HepG2 (cell line): ENCODE measurements around the gene RBSN. TPM values are rescaled to one million over a fixed set of nuclear protein-coding genes. Genes with fewer than 3 reads are reported as not detected.

ENCODE experiments used
- ARHGAP35 ChIP-seq: sonication (generic); formaldehyde crosslinking; IDR thresholded peaks from 2 replicates; pipeline ENCODE4 v1.9.0; 2022; ENCODE audit warnings: mild to moderate bottlenecking, inconsistent platforms, moderate library complexity, missing genetic modification reagents, borderline replicate concordance
- ATF7-NPFF ChIP-seq: sonication (generic); formaldehyde crosslinking; IDR thresholded peaks from 2 replicates; pipeline ENCODE4 v1.8.1; 2023; ENCODE audit warnings: mild to moderate bottlenecking, low read depth, missing genetic modification reagents, moderate library complexity
- EZH2 ChIP-seq: conservative IDR thresholded peaks from 2 replicates; pipeline ENCODE4 v1.6.1; 2012; ENCODE audit warnings: mild to moderate bottlenecking, low read depth, low read length, moderate library complexity
- FOSL1 ChIP-seq: sonication (generic); formaldehyde crosslinking; IDR thresholded peaks from 2 replicates; pipeline ENCODE4 v1.9.0; 2021; ENCODE audit warnings: missing genetic modification reagents, borderline replicate concordance
- GLI4 ChIP-seq: sonication (generic); formaldehyde crosslinking; IDR thresholded peaks from 2 replicates; pipeline ENCODE4 v1.5.1; 2020; ENCODE audit warnings: missing genetic modification reagents, mild to moderate bottlenecking, moderate library complexity, borderline replicate concordance
- GRHL1 ChIP-seq: sonication (generic); formaldehyde crosslinking; conservative IDR thresholded peaks from 2 replicates; pipeline ENCODE4 v1.8.0; 2022; ENCODE audit warnings: missing genetic modification reagents
- HDAC6 ChIP-seq: fragments of 200-600 bp; sonication (generic); IDR thresholded peaks from 2 replicates; pipeline ENCODE4 v1.7.0; 2017; ENCODE audit warnings: mild to moderate bottlenecking, antibody characterized with exemption, low read length, low read depth
- NKX3-1 ChIP-seq: sonication (generic); formaldehyde crosslinking; IDR thresholded peaks from 2 replicates; pipeline ENCODE4 v1.5.0; 2020; ENCODE audit warnings: missing genetic modification reagents
- PBX3 ChIP-seq: sonication (generic); formaldehyde crosslinking; IDR thresholded peaks from 2 replicates; pipeline ENCODE4 v1.8.1; 2023; ENCODE audit warnings: missing genetic modification reagents, inconsistent platforms, borderline replicate concordance
- RBFOX2 ChIP-seq: fragments of 200-400 bp; formaldehyde crosslinking; IDR thresholded peaks from 2 replicates; pipeline ENCODE4 v1.6.1; 2017; ENCODE audit warnings: low read depth, mild to moderate bottlenecking, low read length
- RFXAP ChIP-seq: sonication (generic); formaldehyde crosslinking; IDR thresholded peaks from 2 replicates; pipeline ENCODE4 v1.4.0; 2020; ENCODE audit warnings: missing genetic modification reagents, borderline replicate concordance
- SNAPC2 ChIP-seq: sonication (generic); formaldehyde crosslinking; IDR thresholded peaks from 2 replicates; pipeline ENCODE4 v1.8.1; 2022; ENCODE audit warnings: mild to moderate bottlenecking, missing genetic modification reagents
- SOX6 ChIP-seq, 2 experiments: fragments of 450-650 bp in 1 of 2; sonication (generic) in 1 of 2; formaldehyde crosslinking in 1 of 2; IDR thresholded peaks; 2 replicates each; pipeline versions ENCODE4 v1.4.0 to v1.6.1; 2017 to 2020; ENCODE audit warnings: antibody characterized with exemption in 1 of 2, mild to moderate bottlenecking in 1 of 2, missing genetic modification reagents in 1 of 2
- TBP ChIP-seq: sonication (generic); formaldehyde crosslinking; IDR thresholded peaks from 2 replicates; pipeline ENCODE4 v1.5.0; 2020; ENCODE audit warnings: missing genetic modification reagents
- TCF7L2 ChIP-seq: IDR thresholded peaks from 2 replicates; pipeline ENCODE4 v1.6.1; 2011; ENCODE audit warnings: mild to moderate bottlenecking, low read depth, low read length, moderate library complexity
- TOE1 ChIP-seq: sonication (generic); formaldehyde crosslinking; IDR thresholded peaks from 2 replicates; pipeline ENCODE4 v1.4.0; 2020; ENCODE audit warnings: mild to moderate bottlenecking, missing genetic modification reagents
- ZNF343 ChIP-seq: sonication (generic); formaldehyde crosslinking; IDR thresholded peaks from 2 replicates; pipeline ENCODE4 v1.4.0; 2020; ENCODE audit warnings: mild to moderate bottlenecking, missing genetic modification reagents
- ZNF552 ChIP-seq: sonication (generic); formaldehyde crosslinking; IDR thresholded peaks from 2 replicates; pipeline ENCODE4 v1.9.0; 2022; ENCODE audit warnings: missing genetic modification reagents, mild to moderate bottlenecking, borderline replicate concordance
- ZNF589 ChIP-seq: sonication (generic); formaldehyde crosslinking; conservative IDR thresholded peaks from 2 replicates; pipeline ENCODE4 v1.8.0; 2022; ENCODE audit warnings: mild to moderate bottlenecking, moderate library complexity, missing genetic modification reagents
- ZNF800 ChIP-seq: sonication (generic); formaldehyde crosslinking; IDR thresholded peaks from 2 replicates; pipeline ENCODE4 v1.4.0; 2020; ENCODE audit warnings: missing genetic modification reagents
- ZXDC ChIP-seq: sonication (generic); formaldehyde crosslinking; IDR thresholded peaks from 2 replicates; pipeline ENCODE4 v1.5.0; 2020; ENCODE audit warnings: mild to moderate bottlenecking, missing genetic modification reagents
- polyA plus RNA-seq, 8 experiments: library from polyadenylated mRNA; depleted of rRNA in 3 of 8; stranded (reverse) in 7 of 8; unstranded in 1 of 8; fragments of >200 nt; fragmentation: Illumina TruSeq in 4 of 8; extraction: Trizol in 4 of 8; gene quantifications; 2 replicates each; pipeline versions ENCODE4 v1.2.1 to v1.2.3, GENCODE V29; 2011 to 2016; ENCODE audit warnings: low read depth in 4 of 8, missing spikeins in 1 of 8, mixed read lengths in 1 of 8; ENCODE audit not compliant: insufficient read depth in 1 of 8
- total RNA-seq, 5 experiments: library from RNA; depleted of rRNA; stranded (reverse); fragments of >200 nt; fragmentation: Illumina TruSeq; extraction: Trizol; gene quantifications; 2 replicates each; pipeline ENCODE4 v1.2.3, GENCODE V29; 2016; ENCODE audit warnings: low read depth in 1 of 5

RBSN gene
- total and polyA plus RNA-seq, 2 of the 13 experiments (the other 11 are each of a cell fraction or from before 2014, with no cell fraction given): 7.9 to 11.8 TPM

- TF ChIP-seq GRHL1 (CRISPR knock-in tag) (no peak), ARHGAP35 (peak; percentile 85; the same call in 1 of the 2 replicates), ZNF552 (CRISPR knock-in tag) (peak; percentile 77; the same call in 1 of the 2 replicates), GLI4 (no peak), SOX6 (IDR thresholded peaks at IDR 0.05) (no peak), SOX6 (CRISPR knock-in tag; IDR thresholded peaks at IDR 0.05) (peak; percentile 50; the same call in 1 of the 2 replicates), SNAPC2 (CRISPR knock-in tag) (no peak), ATF7-NPFF (peak; percentile 82), RBFOX2 (peak; percentile 97), ZXDC (0 out of 2 replicates have a peak, but pooled peaks have one; percentile 33), PBX3 (CRISPR knock-in tag) (0 out of 2 replicates have a peak, but pooled peaks have one; percentile 34), FOSL1 (no peak), ZNF589 (peak; percentile 89; the same call in 1 of the 2 replicates), ZNF343 (CRISPR knock-in tag) (peak; percentile 54; the same call in 1 of the 2 replicates), TBP (CRISPR knock-in tag) (no peak), ZNF800 (CRISPR knock-in tag) (peak; percentile 58; the same call in 1 of the 2 replicates), HDAC6 (no peak), TOE1 (CRISPR knock-in tag) (no peak), NKX3-1 (CRISPR knock-in tag) (peak; percentile 68; the same call in 1 of the 2 replicates), TCF7L2 (no peak), RFXAP (peak; percentile 68; the same call in 1 of the 2 replicates), EZH2 (no peak)
These were observed 34.0 kb downstream of the RBSN start, which contains the start of gene MRPS25 (continued) for GRCh38 chr3:15064835-15065549.
